CD4-positive, alpha-beta T cell treated with Interleukin-2 at 100 ng/mL for 4 hours (primary cell): ENCODE measurements around the gene RNF144A.

ENCODE experiments used
- DNase-seq: peaks from one replicate; pipeline ENCODE4 v3.0.0-alpha.2; 2020; ENCODE audit warnings: low spot score

RNF144A gene

GRCh38 chr2:7023542-7023941 is 106.3 kb downstream of the RNF144A start:
- DNase-seq, result no peak

GRCh38 chr2:7024261-7024660 is 107.0 kb downstream of the RNF144A start:
- no peak for DNase-seq

GRCh38 chr2:7025082-7025481 is 107.9 kb downstream of the RNF144A start:
- no peak for DNase-seq

GRCh38 chr2:7026742-7027141 is 109.5 kb downstream of the RNF144A start:
- no peak for DNase-seq

- DNase-seq, result no peak
Measured at GRCh38 chr2:7027411-7027810, 110.2 kb downstream of the RNF144A start.

GRCh38 chr2:7027956-7028655 is 110.9 kb downstream of the RNF144A start:
- no peak for DNase-seq

- DNase-seq, result no peak
Measured at GRCh38 chr2:7028846-7029245, 111.6 kb downstream of the RNF144A start.

GRCh38 chr2:7029291-7030059 is 112.3 kb downstream of the RNF144A start:
- DNase-seq, result no peak

GRCh38 chr2:7030810-7031209 is 113.6 kb downstream of the RNF144A start:
- no peak for DNase-seq

GRCh38 chr2:7031547-7032245 is 114.5 kb downstream of the RNF144A start:
- peak; percentile 66 for DNase-seq

- DNase-seq, result no peak
Measured at GRCh38 chr2:7032371-7032770, 115.2 kb downstream of the RNF144A start.

GRCh38 chr2:7033136-7033960 is 116.1 kb downstream of the RNF144A start:
- DNase-seq, result no peak

GRCh38 chr2:7034303-7034702 is 117.1 kb downstream of the RNF144A start:
- DNase-seq, result no peak

- DNase-seq, result no peak
Measured at GRCh38 chr2:7035884-7036283, 118.7 kb downstream of the RNF144A start.

GRCh38 chr2:7037340-7038333 is 120.4 kb downstream of the RNF144A start:
- peak; percentile 57 for DNase-seq

GRCh38 chr2:7040547-7040946 is 123.3 kb downstream of the RNF144A start:
- DNase-seq, result no peak

- DNase-seq, result no peak
Measured at GRCh38 chr2:7041421-7041820, 124.2 kb downstream of the RNF144A start.

GRCh38 chr2:7043690-7044089 is 126.5 kb downstream of the RNF144A start:
- DNase-seq, result no peak

- peak; percentile 75 for DNase-seq
Measured at GRCh38 chr2:7044253-7045250, 127.3 kb downstream of the RNF144A start.
